SK-N-SH (cell line): ENCODE results near the gene DHRSX. TPM values are rescaled to one million over a fixed set of nuclear protein-coding genes. Genes with fewer than 3 reads are reported as not detected.
"Not testable (repeated sequence)": the region's sequence is repeated elsewhere in the genome, so short reads cannot be mapped to it uniquely, and the experiment has no call there.

Experiments used
- CTCF ChIA-PET: fragments of 300-600, 350-600 bp; formaldehyde crosslinking; extraction: SDS; loops from one replicate; lab custom pipeline; 2021; lab: Yijun Ruan, JAX
- POLR2A ChIA-PET: fragments of 350-600 bp; sonication (Branson Sonifier 250); formaldehyde crosslinking; extraction: SDS; loops from one replicate; lab custom pipeline; 2020; ENCODE audit warnings: antibody characterized with exemption, inconsistent platforms; lab: Yijun Ruan, JAX
- DNase-seq: peaks from one replicate; pipeline ENCODE4 v3.0.0; 2012
- H2AFZ ChIP-seq: fragments of 200-600 bp; sonication (generic); 2 replicates; pipeline ENCODE4 v1.8.1; 2016; ENCODE audit warnings: antibody characterized with exemption, mild to moderate bottlenecking, low read depth
- H3F3A ChIP-seq: fragments of 200-600 bp; sonication (generic); replicated peaks from 2 replicates; pipeline ENCODE3; 2016; ENCODE audit warnings: antibody characterized with exemption, mild to moderate bottlenecking; ENCODE audit not compliant: insufficient read depth
- H3K27ac ChIP-seq, 2 experiments: fragments of 200-500 bp in 1 of 2; fragments of 200-600 bp in 1 of 2; sonication (Bioruptor generic) in 1 of 2; sonication (generic), shearing (Covaris generic) in 1 of 2; 2 replicates each; pipeline versions ENCODE4 v1.5.1 to v1.6.1; 2014 to 2016; ENCODE audit warnings: low read depth in 2 of 2, inconsistent platforms in 1 of 2, low read length in 1 of 2, mild to moderate bottlenecking in 1 of 2, mixed read lengths in 1 of 2
- H3K27me3 ChIP-seq: fragments of 200-600 bp; sonication (generic), shearing (Covaris generic); 2 replicates; pipeline ENCODE4 v1.6.1; 2016; ENCODE audit warnings: mixed run types; ENCODE audit not compliant: insufficient read depth
- H3K36me3 ChIP-seq, 2 experiments: fragments of 200-500 bp in 1 of 2; fragments of 200-600 bp in 1 of 2; sonication (Bioruptor generic) in 1 of 2; sonication (generic) in 1 of 2; replicated peaks in 1 of 2; 2 replicates each; pipeline versions ENCODE3 to v1.5.1; 2014 to 2016; ENCODE audit warnings: low read length in 1 of 2, mild to moderate bottlenecking in 1 of 2; ENCODE audit not compliant: insufficient read depth in 2 of 2, control insufficient read depth in 1 of 2
- H3K4me1 ChIP-seq, 2 experiments: fragments of 200-500 bp in 1 of 2; fragments of 200-600 bp in 1 of 2; sonication (Bioruptor generic) in 1 of 2; sonication (generic), shearing (Covaris generic) in 1 of 2; 2 replicates each; pipeline versions ENCODE4 v1.5.1 to v1.6.1; 2014 to 2016; ENCODE audit warnings: low read depth in 1 of 2, low read length in 1 of 2, mixed run types in 1 of 2; ENCODE audit not compliant: insufficient read depth in 2 of 2, control insufficient read depth in 1 of 2
- H3K4me2 ChIP-seq: fragments of 200-600 bp; sonication (generic), shearing (Covaris generic); 2 replicates; pipeline ENCODE4 v1.6.1; 2017; ENCODE audit warnings: mixed run types
- H3K4me3 ChIP-seq, 2 experiments: fragments of 200-500 bp in 1 of 2; fragments of 200-600 bp in 1 of 2; sonication (Bioruptor generic) in 1 of 2; sonication (generic), shearing (Covaris generic) in 1 of 2; 2 replicates each; pipeline versions ENCODE4 v1.5.1 to v1.8.1; 2014 to 2016; ENCODE audit warnings: low read depth in 2 of 2, inconsistent platforms in 1 of 2, low read length in 1 of 2, mild to moderate bottlenecking in 1 of 2, mixed read lengths in 1 of 2, moderate library complexity in 1 of 2
- H3K79me2 ChIP-seq: fragments of 200-600 bp; sonication (generic); 2 replicates; pipeline ENCODE4 v1.8.1; 2017; ENCODE audit warnings: mild to moderate bottlenecking; ENCODE audit not compliant: insufficient read depth
- H3K9ac ChIP-seq: fragments of 200-600 bp; sonication (generic); 2 replicates; pipeline ENCODE4 v1.6.1; 2017; ENCODE audit warnings: mixed run types
- H3K9me2 ChIP-seq: fragments of 200-600 bp; sonication (generic); 2 replicates; pipeline ENCODE4 v1.6.1; 2017; ENCODE audit warnings: mixed run types
- H3K9me3 ChIP-seq: fragments of 200-600 bp; sonication (generic); 2 replicates; pipeline ENCODE4 v1.6.1; 2017; ENCODE audit warnings: mixed run types, mild to moderate bottlenecking, moderate library complexity
- H4K20me1 ChIP-seq: fragments of 200-600 bp; sonication (generic); 2 replicates; pipeline ENCODE4 v1.6.1; 2017; ENCODE audit warnings: mild to moderate bottlenecking, mixed run types; ENCODE audit not compliant: insufficient read depth
- EZH2phosphoT487 ChIP-seq: fragments of 200-600 bp; sonication (generic); IDR thresholded peaks from 2 replicates; pipeline ENCODE4 v1.6.1; 2017; ENCODE audit warnings: low read depth, mixed run types, mild to moderate bottlenecking, antibody characterized with exemption, moderate library complexity, borderline replicate concordance
- FOXM1 ChIP-seq: IDR thresholded peaks from 2 replicates; pipeline ENCODE4 v1.4.0; 2012; ENCODE audit warnings: low read depth, mild to moderate bottlenecking
- GABPA ChIP-seq: IDR thresholded peaks from 2 replicates; pipeline ENCODE4 v1.4.0; 2012; ENCODE audit warnings: low read depth, mild to moderate bottlenecking
- NFIC ChIP-seq: IDR thresholded peaks from 2 replicates; pipeline ENCODE4 v1.4.0; 2012; ENCODE audit warnings: borderline replicate concordance
- POLR2AphosphoS5 ChIP-seq: IDR thresholded peaks from 2 replicates; pipeline ENCODE4 v1.6.1; 2012; ENCODE audit warnings: low read depth, low read length
- RFX5 ChIP-seq: IDR thresholded peaks from 2 replicates; pipeline ENCODE4 v1.6.1; 2012; ENCODE audit warnings: mild to moderate bottlenecking, improper control_type of control experiment, low read length
- RXRA ChIP-seq: IDR thresholded peaks from 2 replicates; pipeline ENCODE4 v1.4.0; 2012; ENCODE audit warnings: low read depth, mild to moderate bottlenecking, borderline replicate concordance
- SIN3A ChIP-seq: IDR thresholded peaks from 2 replicates; pipeline ENCODE4 v1.6.1; 2012; ENCODE audit warnings: low read depth, mild to moderate bottlenecking, low read length, moderate library complexity, borderline replicate concordance
- USF1 ChIP-seq: IDR thresholded peaks from 2 replicates; pipeline ENCODE4 v1.4.0; 2012; ENCODE audit warnings: low read depth, borderline replicate concordance
- YY1 ChIP-seq: IDR thresholded peaks from 2 replicates; pipeline ENCODE4 v1.4.0; 2012; ENCODE audit warnings: low read depth, mild to moderate bottlenecking
- WGBS: methylation state at CpG from one replicate; pipeline ENCODE4 v1.1.6; 2017; ENCODE audit warnings: low lambda C conversion rate; 5-methylcytosine and 5-hydroxymethylcytosine counted together
- polyA plus RNA-seq, 3 experiments: library from polyadenylated mRNA; depleted of rRNA; stranded (reverse); fragments of >200 nt; gene quantifications; 2 replicates each; pipeline ENCODE4 v1.2.3, GENCODE V29; 2012
- TF ChIP-seq, protein P1 (sequence below): fragments of 150-350 bp; IDR thresholded peaks from 2 replicates; pipeline ENCODE4 v1.6.1; 2017; ENCODE audit warnings: antibody characterized with exemption, low read length, low read depth, borderline replicate concordance

Gene DHRSX
- polyA plus RNA-seq, 1 of the 3 experiments (the other 2 are of a cell fraction), result 34.3 TPM

- H3K9me3 ChIP-seq, result no peaks in the 10 kb centered on the region
- H3F3A ChIP-seq, result no peaks in the 10 kb centered on the region
- no peaks in the 10 kb centered on the region for H3K27me3 ChIP-seq
- H3K27ac ChIP-seq, result no peak overlapping the region
- no peak overlapping the region for H2AFZ ChIP-seq
- H3K36me3 ChIP-seq, result no peaks in the 10 kb centered on the region
- H3K79me2 ChIP-seq, result peaks cover 36% of the 10 kb centered on the region; the same call in 1 of the 2 replicates
- ChIA-PET POLR2A (no interaction called here), CTCF (no interaction called here)
- no peaks in the 10 kb centered on the region for H3K4me1 ChIP-seq
- H3K4me2 ChIP-seq, result no peak overlapping the region
- no peak for DNase-seq
- H3K9ac ChIP-seq, result no peak overlapping the region
- TF ChIP-seq NFIC (no peak), SIN3A (no peak), GABPA (no peak), USF1 (no peak), RXRA (no peak), EZH2phosphoT487 (no peak), POLR2AphosphoS5 (no peak), FOXM1 (no peak), RFX5 (no peak), YY1 (no peak)
- TF ChIP-seq, protein P1, sequence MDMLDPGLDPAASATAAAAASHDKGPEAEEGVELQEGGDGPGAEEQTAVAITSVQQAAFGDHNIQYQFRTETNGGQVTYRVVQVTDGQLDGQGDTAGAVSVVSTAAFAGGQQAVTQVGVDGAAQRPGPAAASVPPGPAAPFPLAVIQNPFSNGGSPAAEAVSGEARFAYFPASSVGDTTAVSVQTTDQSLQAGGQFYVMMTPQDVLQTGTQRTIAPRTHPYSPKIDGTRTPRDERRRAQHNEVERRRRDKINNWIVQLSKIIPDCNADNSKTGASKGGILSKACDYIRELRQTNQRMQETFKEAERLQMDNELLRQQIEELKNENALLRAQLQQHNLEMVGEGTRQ, result no peak
- peaks cover 4% of the 10 kb centered on the region; the same call in 1 of the 2 replicates for H4K20me1 ChIP-seq
- WGBS, result 94% methylated on average over 16 of the region's 20 CpGs
- no peak overlapping the region for H3K4me3 ChIP-seq
- no peaks in the 10 kb centered on the region for H3K9me2 ChIP-seq
Measured at GRCh38 chrX:2474280-2474962, 26.4 kb downstream of the DHRSX start.

DNA sequence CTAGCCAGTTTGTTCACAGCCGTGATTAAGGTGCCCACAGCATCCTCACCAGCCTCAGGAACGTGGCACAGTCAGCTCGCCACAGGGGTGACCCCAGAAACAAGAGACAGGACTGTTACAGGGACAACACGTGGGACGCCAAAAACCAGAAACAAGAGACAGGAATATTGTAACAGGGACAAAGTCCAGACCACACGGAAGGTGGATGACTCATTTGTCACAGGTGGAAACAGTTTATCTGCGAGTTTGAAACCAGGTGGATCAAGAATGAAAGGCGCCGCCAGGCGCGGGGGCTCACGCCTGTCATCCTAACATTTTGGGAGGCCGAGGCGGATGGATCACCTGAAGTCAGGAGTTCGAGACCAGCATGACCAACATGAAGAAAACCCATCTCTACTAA, 27.7 kb downstream of the DHRSX start:
- H3K9me2 ChIP-seq, CTCF ChIA-PET, H3F3A ChIP-seq, H3K36me3 ChIP-seq, H4K20me1 ChIP-seq, H3K9me3 ChIP-seq, POLR2A ChIA-PET, DNase-seq, H3K4me3 ChIP-seq, H3K27ac ChIP-seq, H2AFZ ChIP-seq, H3K4me2 ChIP-seq, H3K27me3 ChIP-seq, H3K9ac ChIP-seq, H3K4me1 ChIP-seq: not testable (repeated sequence)
- WGBS, result 80% methylated on average over 14 of the region's 15 CpGs
- H3K79me2 ChIP-seq, result peaks cover 26% of the 10 kb centered on the region; the same call in 1 of the 2 replicates
